NT2/D1 (cell line): ENCODE results near the gene RIMS4.

Experiments used
- SUZ12 ChIP-seq: IDR thresholded peaks from 2 replicates; pipeline ENCODE4 v1.6.1; 2011; ENCODE audit not compliant: insufficient read length, insufficient read depth; ENCODE audit errors: extremely low read depth
- YY1 ChIP-seq: IDR thresholded peaks from 2 replicates; pipeline ENCODE4 v1.6.1; 2011; ENCODE audit not compliant: insufficient read length, insufficient read depth
- ZNF274 ChIP-seq: IDR thresholded peaks from 2 replicates; pipeline ENCODE4 v1.6.1; 2011; ENCODE audit warnings: mild to moderate bottlenecking, low read depth, low read length

DNA sequence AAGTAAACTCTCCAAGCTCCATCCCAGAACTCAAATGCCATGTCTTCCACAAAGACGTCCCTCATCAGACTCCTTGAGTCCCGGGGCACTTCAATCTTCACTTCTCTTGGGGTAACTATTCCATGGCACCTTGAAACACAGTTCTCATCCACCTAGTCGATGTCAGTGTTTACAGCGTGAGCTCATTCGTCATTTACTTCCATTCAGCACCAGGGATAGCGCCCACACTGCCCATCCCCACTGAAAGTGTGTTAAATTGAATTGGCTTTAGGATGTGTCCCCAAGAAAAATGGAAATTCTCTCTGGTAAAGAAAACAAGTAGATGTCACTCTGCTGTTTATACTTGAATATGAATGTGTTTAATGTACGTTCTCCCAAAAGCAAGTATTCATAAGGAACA lies 33.4 kb downstream of the RIMS4 start:
- TF ChIP-seq YY1 (no peak), SUZ12 (no peak), ZNF274 (no peak)
